ENCODE data around the gene ZBP1.

ZBP1 gene

DNA sequence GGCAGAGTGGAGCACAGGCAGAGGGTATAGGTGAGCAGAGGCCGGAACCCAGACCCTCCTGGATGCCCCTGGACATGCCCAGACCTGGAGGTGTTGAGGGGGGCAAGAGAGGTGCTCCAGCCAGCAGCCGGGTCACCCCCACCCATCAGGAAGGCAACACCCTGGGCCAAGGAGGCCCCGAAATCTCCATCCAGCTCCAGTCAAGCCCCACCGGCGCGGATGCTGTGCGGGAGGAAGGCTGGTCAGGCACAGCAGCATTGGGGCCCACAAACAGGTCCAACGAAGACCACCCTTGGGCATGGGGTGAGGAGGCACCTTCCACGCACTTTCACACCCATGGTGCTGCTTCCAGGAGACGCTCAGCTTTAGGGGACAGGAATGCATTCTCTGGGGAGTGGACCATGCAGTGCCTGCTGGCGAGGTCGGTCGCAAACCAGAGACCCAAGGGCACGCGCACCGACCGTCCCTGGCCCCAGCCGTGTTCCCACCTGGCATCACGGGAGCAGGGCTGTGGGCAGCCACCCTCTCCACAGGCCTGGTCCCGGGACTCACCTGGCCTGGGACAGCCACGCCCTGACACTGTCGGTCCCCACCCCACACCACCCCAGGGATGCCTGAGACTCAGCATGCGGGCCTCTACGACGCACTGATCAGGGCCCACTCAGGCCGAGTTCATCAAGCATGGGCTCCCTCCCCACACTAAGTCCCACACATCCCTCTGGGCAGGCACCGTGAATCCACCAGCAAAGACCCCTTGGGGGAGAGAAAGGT, 43.6 kb upstream of the ZBP1 start:
- H3K4me2 ChIP-seq (ENCODE audit: low read depth, low read length) = no peak overlapping the region
- no peak for TF ChIP-seq EZH2phosphoT487 (IDR thresholded peaks at IDR 0.05; ENCODE audit: low read length)
- TF ChIP-seq EZH2 (optimal IDR thresholded peaks at IDR 0.05; ENCODE audit: low read depth, low read length) = no peak
- TF ChIP-seq, protein P1, sequence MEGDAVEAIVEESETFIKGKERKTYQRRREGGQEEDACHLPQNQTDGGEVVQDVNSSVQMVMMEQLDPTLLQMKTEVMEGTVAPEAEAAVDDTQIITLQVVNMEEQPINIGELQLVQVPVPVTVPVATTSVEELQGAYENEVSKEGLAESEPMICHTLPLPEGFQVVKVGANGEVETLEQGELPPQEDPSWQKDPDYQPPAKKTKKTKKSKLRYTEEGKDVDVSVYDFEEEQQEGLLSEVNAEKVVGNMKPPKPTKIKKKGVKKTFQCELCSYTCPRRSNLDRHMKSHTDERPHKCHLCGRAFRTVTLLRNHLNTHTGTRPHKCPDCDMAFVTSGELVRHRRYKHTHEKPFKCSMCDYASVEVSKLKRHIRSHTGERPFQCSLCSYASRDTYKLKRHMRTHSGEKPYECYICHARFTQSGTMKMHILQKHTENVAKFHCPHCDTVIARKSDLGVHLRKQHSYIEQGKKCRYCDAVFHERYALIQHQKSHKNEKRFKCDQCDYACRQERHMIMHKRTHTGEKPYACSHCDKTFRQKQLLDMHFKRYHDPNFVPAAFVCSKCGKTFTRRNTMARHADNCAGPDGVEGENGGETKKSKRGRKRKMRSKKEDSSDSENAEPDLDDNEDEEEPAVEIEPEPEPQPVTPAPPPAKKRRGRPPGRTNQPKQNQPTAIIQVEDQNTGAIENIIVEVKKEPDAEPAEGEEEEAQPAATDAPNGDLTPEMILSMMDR (IDR thresholded peaks at IDR 0.05; ENCODE audit: low read length) = no peak
- no peaks in the 10 kb centered on the region for H3K79me2 ChIP-seq (ENCODE audit: low read length)

GRCh38 chr20:57663241-57663640, 43.0 kb upstream of the ZBP1 start:
- Histone ChIP-seq H3K4me1 (ENCODE audit: low read length) (peaks cover 4% of the 10 kb centered on the region), H2AFZ (ENCODE audit: low read length) (no peak overlapping the region), H3K79me2 (ENCODE audit: low read length) (no peaks in the 10 kb centered on the region), H3K4me3 (ENCODE audit: low read length) (no peak overlapping the region), H4K20me1 (ENCODE audit: insufficient read depth, low read length) (no peaks in the 10 kb centered on the region), H3K9ac (ENCODE audit: low read length) (no peak overlapping the region), H3K27ac (ENCODE audit: low read length) (no peak overlapping the region), H3F3A (ENCODE audit: insufficient read depth, low read length) (peaks cover 5% of the 10 kb centered on the region; the same call in 1 of the 2 replicates), H3K27me3 (replicated peaks; ENCODE audit: insufficient read depth, low read length) (no peaks in the 10 kb centered on the region), H3K9me2 (replicated peaks; ENCODE audit: insufficient read depth, low read length) (no peaks in the 10 kb centered on the region), H3K4me2 (ENCODE audit: low read depth, low read length) (no peak overlapping the region), H3K36me3 (replicated peaks; ENCODE audit: insufficient read depth, low read length) (no peaks in the 10 kb centered on the region), H3K9me3 (replicated peaks; ENCODE audit: insufficient read depth, low read length) (no peaks in the 10 kb centered on the region)
- TF ChIP-seq, protein P1 (IDR thresholded peaks at IDR 0.05; ENCODE audit: low read length) = no peak
- no peak for DNase-seq

More for the DNA sequence above, 43.6 kb upstream of the ZBP1 start:
- peaks cover 11% of the 10 kb centered on the region for H3K4me1 ChIP-seq (ENCODE audit: low read length)
- no peak overlapping the region for H3K4me3 ChIP-seq (ENCODE audit: low read length)
- no peak overlapping the region for H3K9ac ChIP-seq (ENCODE audit: low read length)
- H3K27ac ChIP-seq (ENCODE audit: low read length) = no peak overlapping the region
- no peaks in the 10 kb centered on the region for H3K27me3 ChIP-seq (replicated peaks; ENCODE audit: insufficient read depth, low read length)
- H4K20me1 ChIP-seq (ENCODE audit: insufficient read depth, low read length) = no peaks in the 10 kb centered on the region
- H3F3A ChIP-seq (ENCODE audit: insufficient read depth, low read length) = peaks cover 12% of the 10 kb centered on the region; the same call in 1 of the 2 replicates
- no peaks in the 10 kb centered on the region for H3K36me3 ChIP-seq (replicated peaks; ENCODE audit: insufficient read depth, low read length)
- H3K9me2 ChIP-seq (replicated peaks; ENCODE audit: insufficient read depth, low read length) = no peaks in the 10 kb centered on the region
- H3K9me3 ChIP-seq (replicated peaks; ENCODE audit: insufficient read depth, low read length) = no peaks in the 10 kb centered on the region
- no peak for DNase-seq
- H2AFZ ChIP-seq (ENCODE audit: low read length) = no peak overlapping the region

DNA sequence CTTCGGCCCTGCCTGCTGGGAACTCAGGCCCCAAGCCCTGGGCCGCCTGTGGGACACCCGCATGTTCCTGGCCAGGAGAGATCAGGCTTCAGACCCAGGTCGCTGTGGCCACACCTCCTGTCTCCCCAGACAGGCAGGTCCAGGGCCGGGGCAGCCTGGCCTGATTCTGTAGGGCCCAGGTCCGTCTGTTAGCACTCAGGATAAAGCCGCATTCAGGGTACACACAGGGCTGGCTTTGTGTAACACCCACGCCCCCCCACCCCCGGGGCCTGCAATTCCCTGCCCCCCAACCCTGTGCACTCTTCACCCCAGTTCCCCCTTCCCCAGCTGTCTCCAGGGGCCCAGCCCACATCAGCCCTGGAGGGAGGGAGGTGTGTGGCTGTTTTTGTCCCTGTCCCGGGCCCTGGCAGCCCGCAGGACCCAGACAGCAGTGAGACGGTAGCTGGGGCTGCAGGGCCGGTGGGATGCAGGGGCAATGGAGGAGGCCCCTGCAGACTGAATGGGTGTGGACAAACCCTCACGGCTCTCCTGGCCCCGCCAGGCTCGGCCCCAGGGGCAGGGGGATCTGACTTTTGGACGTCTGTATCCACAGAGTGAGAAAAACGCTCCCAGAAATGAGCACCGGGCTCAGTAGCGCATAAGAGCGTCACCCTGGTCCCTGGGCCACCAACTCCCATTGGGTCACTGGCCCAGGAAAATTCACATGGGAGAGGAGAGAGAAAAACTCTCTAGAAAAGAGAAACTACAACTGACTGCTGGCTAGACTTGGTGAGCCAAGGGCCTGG, 42.4 kb upstream of the ZBP1 start:
- Histone ChIP-seq H3K9ac (ENCODE audit: low read length) (no peak overlapping the region), H3K4me2 (ENCODE audit: low read depth, low read length) (no peak overlapping the region), H2AFZ (ENCODE audit: low read length) (no peak overlapping the region), H3F3A (ENCODE audit: insufficient read depth, low read length) (no peaks in the 10 kb centered on the region), H3K4me1 (ENCODE audit: low read length) (no peaks in the 10 kb centered on the region), H4K20me1 (ENCODE audit: insufficient read depth, low read length) (no peaks in the 10 kb centered on the region), H3K36me3 (replicated peaks; ENCODE audit: insufficient read depth, low read length) (no peaks in the 10 kb centered on the region), H3K9me2 (replicated peaks; ENCODE audit: insufficient read depth, low read length) (no peaks in the 10 kb centered on the region), H3K27ac (ENCODE audit: low read length) (no peak overlapping the region), H3K9me3 (replicated peaks; ENCODE audit: insufficient read depth, low read length) (no peaks in the 10 kb centered on the region), H3K79me2 (ENCODE audit: low read length) (no peaks in the 10 kb centered on the region), H3K27me3 (replicated peaks; ENCODE audit: insufficient read depth, low read length) (no peaks in the 10 kb centered on the region), H3K4me3 (ENCODE audit: low read length) (no peak overlapping the region)
- DNase-seq = no peak
- TF ChIP-seq, protein P1 (IDR thresholded peaks at IDR 0.05; ENCODE audit: low read length) = no peak
- TF ChIP-seq EZH2phosphoT487 (IDR thresholded peaks at IDR 0.05; ENCODE audit: low read length) (no peak), EZH2 (optimal IDR thresholded peaks at IDR 0.05; ENCODE audit: low read depth, low read length) (no peak)
